A673 (cell line): ENCODE results near the gene MCAM. TPM values are rescaled to one million over a fixed set of nuclear protein-coding genes. Genes with fewer than 3 reads are reported as not detected.

Experiments used
- BruUV-seq: library from RNA; stranded (reverse); fragments of 400-500 nt; replicated peaks from 2 replicates; lab custom pipeline; 2021; lab: Mats Ljungman, UMichigan
- CTCF ChIA-PET: fragments of 300-600 bp; sonication (Branson Sonifier 250); formaldehyde crosslinking; loops from one replicate; lab custom pipeline; 2022; ENCODE audit warnings: antibody characterized with exemption; lab: Charles Lee
- POLR2A ChIA-PET: fragments of 300-600 bp; sonication (Branson Sonifier 250); formaldehyde crosslinking; loops from one replicate; lab custom pipeline; 2022; ENCODE audit warnings: antibody characterized with exemption; ENCODE audit not compliant: low non-redundant PET; lab: Charles Lee
- DNase-seq: peaks from one replicate; pipeline ENCODE4 v3.0.0-alpha.2; 2015; ENCODE audit warnings: low spot score
- H3K27ac ChIP-seq: fragments of 200-600 bp; sonication (generic); 2 replicates; pipeline ENCODE4 v1.5.1; 2016; ENCODE audit warnings: mixed run types, low read depth, mild to moderate bottlenecking, mixed read lengths, antibody characterized with exemption, low read length; ENCODE audit not compliant: poor library complexity, severe bottlenecking
- H3K27me3 ChIP-seq: fragments of 200-600 bp; sonication (generic); replicated peaks from 2 replicates; pipeline ENCODE4 v1.6.1; 2017; ENCODE audit warnings: mixed run types, low read depth, mild to moderate bottlenecking, mixed read lengths, antibody characterized with exemption, low read length; ENCODE audit not compliant: insufficient read depth, poor library complexity
- H3K36me3 ChIP-seq: fragments of 200-600 bp; sonication (generic); 2 replicates; pipeline ENCODE4 v1.6.1; 2016; ENCODE audit warnings: mixed run types, mild to moderate bottlenecking, mixed read lengths, antibody characterized with exemption, low read length; ENCODE audit not compliant: insufficient read depth, poor library complexity, severe bottlenecking
- H3K4me1 ChIP-seq: fragments of 200-600 bp; sonication (generic); 2 replicates; pipeline ENCODE4 v1.6.1; 2017; ENCODE audit warnings: mixed run types, mild to moderate bottlenecking, mixed read lengths, antibody characterized with exemption, low read length; ENCODE audit not compliant: insufficient read depth, poor library complexity, severe bottlenecking
- H3K4me3 ChIP-seq: fragments of 200-600 bp; sonication (generic); 2 replicates; pipeline ENCODE4 v1.5.1; 2016; ENCODE audit warnings: low read depth, mixed run types, mild to moderate bottlenecking, mixed read lengths, low read length; ENCODE audit not compliant: poor library complexity, severe bottlenecking
- H3K9me3 ChIP-seq: fragments of 200-600 bp; sonication (generic); 2 replicates; pipeline ENCODE4 v1.6.1; 2016; ENCODE audit warnings: mixed run types, low read depth, mild to moderate bottlenecking, mixed read lengths, antibody characterized with exemption, low read length; ENCODE audit not compliant: poor library complexity, severe bottlenecking
- CTCF ChIP-seq: fragments of 300-800, 200-600 bp; sonication (generic); conservative IDR thresholded peaks from 2 replicates; pipeline ENCODE4 v1.5.1; 2017; ENCODE audit warnings: low read depth, mild to moderate bottlenecking, antibody characterized with exemption, low read length, moderate library complexity, mixed read lengths
- EZH2 ChIP-seq: fragments of 200-600 bp; sonication (generic); IDR thresholded peaks from 2 replicates; pipeline ENCODE4 v1.6.1; 2017; ENCODE audit warnings: borderline replicate concordance, low read depth, mild to moderate bottlenecking, mixed read lengths, antibody characterized with exemption, low read length; ENCODE audit not compliant: poor library complexity, severe bottlenecking
- intact Hi-C: fragments of 100-400 bp; cut with micrococcal nuclease; formaldehyde crosslinking; loops from one replicate; pipeline ENCODE4 v1.10.0; 2022; ENCODE audit not compliant: unreplicated experiment
- total RNA-seq: library from RNA; stranded (reverse); gene quantifications from 2 replicates; pipeline ENCODE4 v1.2.3, GENCODE V29; 2021

Gene MCAM
- total RNA-seq, 1 experiment from 2014 or later = 14.4 TPM

GRCh38 chr11:119299416-119299815, 17.5 kb downstream of the MCAM start:
- ChIA-PET POLR2A (no interaction called here), CTCF (no interaction called here)
- TF ChIP-seq EZH2 = no peak
- no peak for TF ChIP-seq CTCF

GRCh38 chr11:119298726-119299125, 18.2 kb downstream of the MCAM start:
- CTCF ChIA-PET = interaction anchor here (0.6 kb wide), 1 partner anchor 26 kb away, joined by 6 read pairs; no protein-coding TSS in a partner anchor
- intact Hi-C loops = no loop called here
- DNase-seq = no peak
- BruUV-seq = no TSS peak
- Histone ChIP-seq H3K4me3 (no peak overlapping the region), H3K4me1 (no peaks in the 10 kb centered on the region), H3K27ac (no peak overlapping the region), H3K36me3 (peaks cover 50% of the 10 kb centered on the region), H3K9me3 (no peaks in the 10 kb centered on the region), H3K27me3 (no peaks in the 10 kb centered on the region)
- POLR2A ChIA-PET = no interaction called here
- TF ChIP-seq EZH2 (no peak), CTCF (no peak)

More at GRCh38 chr11:119299416-119299815, 17.5 kb downstream of the MCAM start:
- no peaks in the 10 kb centered on the region for H3K27me3 ChIP-seq
- BruUV-seq = no TSS peak
- no peaks in the 10 kb centered on the region for H3K9me3 ChIP-seq
- DNase-seq = no peak
- H3K4me1 ChIP-seq = no peaks in the 10 kb centered on the region
- H3K27ac ChIP-seq = no peak overlapping the region
- no peak overlapping the region for H3K4me3 ChIP-seq
- peaks cover 51% of the 10 kb centered on the region for H3K36me3 ChIP-seq
- intact Hi-C loops = no loop called here

GRCh38 chr11:119297938-119298337, 19.0 kb downstream of the MCAM start:
- CTCF ChIA-PET = no interaction called here
- POLR2A ChIA-PET = no interaction called here
- no peaks in the 10 kb centered on the region for H3K9me3 ChIP-seq
- no peaks in the 10 kb centered on the region for H3K4me1 ChIP-seq
- intact Hi-C loops = no loop called here
- no peak overlapping the region for H3K27ac ChIP-seq
- no TSS peak for BruUV-seq
- no peak for TF ChIP-seq EZH2
- no peak for TF ChIP-seq CTCF
- DNase-seq = no peak
- no peak overlapping the region for H3K4me3 ChIP-seq
- H3K27me3 ChIP-seq = no peaks in the 10 kb centered on the region
- peaks cover 43% of the 10 kb centered on the region for H3K36me3 ChIP-seq
